ENCODE data around the gene HIVEP3.

HIVEP3 gene

GRCh38 chr1:41775956-41776585 lies 142.7 kb downstream of the HIVEP3 start:
- Histone ChIP-seq H3K9me2 (replicated peaks; ENCODE audit: insufficient read depth, low read length) (no peaks in the 10 kb centered on the region), H3K9ac (ENCODE audit: low read length) (no peak overlapping the region), H3K36me3 (replicated peaks; ENCODE audit: insufficient read depth, low read length) (no peaks in the 10 kb centered on the region), H3K79me2 (ENCODE audit: low read length) (no peaks in the 10 kb centered on the region), H2AFZ (ENCODE audit: low read length) (no peak overlapping the region), H3K27me3 (replicated peaks; ENCODE audit: insufficient read depth, low read length) (no peaks in the 10 kb centered on the region), H3K9me3 (replicated peaks; ENCODE audit: insufficient read depth, low read length) (no peaks in the 10 kb centered on the region), H3K4me3 (ENCODE audit: low read length) (no peak overlapping the region), H4K20me1 (ENCODE audit: insufficient read depth, low read length) (no peaks in the 10 kb centered on the region), H3F3A (ENCODE audit: insufficient read depth, low read length) (no peaks in the 10 kb centered on the region), H3K27ac (ENCODE audit: low read length) (no peak overlapping the region), H3K4me2 (ENCODE audit: low read depth, low read length) (no peak overlapping the region), H3K4me1 (ENCODE audit: low read length) (no peaks in the 10 kb centered on the region)
- no peak for DNase-seq
- TF ChIP-seq EZH2phosphoT487 (IDR thresholded peaks at IDR 0.05; ENCODE audit: low read length) (no peak), EZH2 (optimal IDR thresholded peaks at IDR 0.05; ENCODE audit: low read depth, low read length) (no peak)
- TF ChIP-seq, protein P1, sequence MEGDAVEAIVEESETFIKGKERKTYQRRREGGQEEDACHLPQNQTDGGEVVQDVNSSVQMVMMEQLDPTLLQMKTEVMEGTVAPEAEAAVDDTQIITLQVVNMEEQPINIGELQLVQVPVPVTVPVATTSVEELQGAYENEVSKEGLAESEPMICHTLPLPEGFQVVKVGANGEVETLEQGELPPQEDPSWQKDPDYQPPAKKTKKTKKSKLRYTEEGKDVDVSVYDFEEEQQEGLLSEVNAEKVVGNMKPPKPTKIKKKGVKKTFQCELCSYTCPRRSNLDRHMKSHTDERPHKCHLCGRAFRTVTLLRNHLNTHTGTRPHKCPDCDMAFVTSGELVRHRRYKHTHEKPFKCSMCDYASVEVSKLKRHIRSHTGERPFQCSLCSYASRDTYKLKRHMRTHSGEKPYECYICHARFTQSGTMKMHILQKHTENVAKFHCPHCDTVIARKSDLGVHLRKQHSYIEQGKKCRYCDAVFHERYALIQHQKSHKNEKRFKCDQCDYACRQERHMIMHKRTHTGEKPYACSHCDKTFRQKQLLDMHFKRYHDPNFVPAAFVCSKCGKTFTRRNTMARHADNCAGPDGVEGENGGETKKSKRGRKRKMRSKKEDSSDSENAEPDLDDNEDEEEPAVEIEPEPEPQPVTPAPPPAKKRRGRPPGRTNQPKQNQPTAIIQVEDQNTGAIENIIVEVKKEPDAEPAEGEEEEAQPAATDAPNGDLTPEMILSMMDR (IDR thresholded peaks at IDR 0.05; ENCODE audit: low read length), result no peak

GRCh38 chr1:41774471-41774990 lies 144.2 kb downstream of the HIVEP3 start:
- Histone ChIP-seq H3F3A (ENCODE audit: insufficient read depth, low read length) (no peaks in the 10 kb centered on the region), H3K9me2 (replicated peaks; ENCODE audit: insufficient read depth, low read length) (no peaks in the 10 kb centered on the region), H3K36me3 (replicated peaks; ENCODE audit: insufficient read depth, low read length) (no peaks in the 10 kb centered on the region), H3K27me3 (replicated peaks; ENCODE audit: insufficient read depth, low read length) (no peaks in the 10 kb centered on the region), H4K20me1 (ENCODE audit: insufficient read depth, low read length) (no peaks in the 10 kb centered on the region), H3K9me3 (replicated peaks; ENCODE audit: insufficient read depth, low read length) (no peaks in the 10 kb centered on the region), H3K4me2 (ENCODE audit: low read depth, low read length) (no peak overlapping the region), H3K9ac (ENCODE audit: low read length) (no peak overlapping the region), H2AFZ (ENCODE audit: low read length) (no peak overlapping the region), H3K27ac (ENCODE audit: low read length) (no peak overlapping the region), H3K4me1 (ENCODE audit: low read length) (no peaks in the 10 kb centered on the region), H3K79me2 (ENCODE audit: low read length) (no peaks in the 10 kb centered on the region), H3K4me3 (ENCODE audit: low read length) (no peak overlapping the region)
- no peak for DNase-seq
- TF ChIP-seq EZH2phosphoT487 (IDR thresholded peaks at IDR 0.05; ENCODE audit: low read length), result no peak
- TF ChIP-seq, protein P1 (IDR thresholded peaks at IDR 0.05; ENCODE audit: low read length), result no peak
- TF ChIP-seq EZH2 (optimal IDR thresholded peaks at IDR 0.05; ENCODE audit: low read depth, low read length), result no peak

DNA sequence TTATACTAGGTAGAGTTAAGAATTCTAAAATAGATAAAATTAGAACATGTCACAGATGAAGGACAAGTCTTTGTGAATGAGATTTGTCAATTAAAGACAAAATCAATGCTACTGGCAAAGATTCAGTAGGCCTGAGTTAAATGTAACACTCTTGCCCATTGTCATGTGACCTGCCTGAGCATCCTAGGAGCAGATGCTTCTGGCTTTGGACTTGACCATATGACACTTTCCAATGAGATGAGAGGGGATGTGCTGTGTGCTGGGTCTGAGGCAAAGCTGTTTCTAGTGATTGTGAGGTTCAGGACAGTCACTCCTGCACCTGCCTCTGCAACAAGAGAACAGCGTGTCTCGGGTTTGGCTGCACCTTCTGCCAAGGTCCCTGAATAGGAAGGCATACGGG lies 144.9 kb downstream of the HIVEP3 start:
- Histone ChIP-seq H3K9me2 (replicated peaks; ENCODE audit: insufficient read depth, low read length) (no peaks in the 10 kb centered on the region), H3K4me3 (ENCODE audit: low read length) (no peak overlapping the region), H3F3A (ENCODE audit: insufficient read depth, low read length) (no peaks in the 10 kb centered on the region), H3K36me3 (replicated peaks; ENCODE audit: insufficient read depth, low read length) (no peaks in the 10 kb centered on the region), H3K4me1 (ENCODE audit: low read length) (no peaks in the 10 kb centered on the region), H3K27me3 (replicated peaks; ENCODE audit: insufficient read depth, low read length) (no peaks in the 10 kb centered on the region), H4K20me1 (ENCODE audit: insufficient read depth, low read length) (no peaks in the 10 kb centered on the region), H2AFZ (ENCODE audit: low read length) (no peak overlapping the region), H3K4me2 (ENCODE audit: low read depth, low read length) (no peak overlapping the region), H3K27ac (ENCODE audit: low read length) (no peak overlapping the region), H3K9ac (ENCODE audit: low read length) (no peak overlapping the region), H3K79me2 (ENCODE audit: low read length) (no peaks in the 10 kb centered on the region), H3K9me3 (replicated peaks; ENCODE audit: insufficient read depth, low read length) (no peaks in the 10 kb centered on the region)
- no peak for DNase-seq
- TF ChIP-seq EZH2 (optimal IDR thresholded peaks at IDR 0.05; ENCODE audit: low read depth, low read length) (no peak), EZH2phosphoT487 (IDR thresholded peaks at IDR 0.05; ENCODE audit: low read length) (no peak)
- TF ChIP-seq, protein P1 (IDR thresholded peaks at IDR 0.05; ENCODE audit: low read length), result no peak
